GM12878 (cell line): ENCODE data around the gene GSS.

Experiments used
- EZH2 ChIP-seq: IDR thresholded peaks from 2 replicates; pipeline ENCODE4 v1.6.1; 2012; ENCODE audit warnings: low read depth, mild to moderate bottlenecking, control low read depth, inconsistent platforms, low read length, borderline replicate concordance; ENCODE audit not compliant: control insufficient read depth
- HCFC1 ChIP-seq: fragments of 150-350 bp; IDR thresholded peaks from 2 replicates; pipeline ENCODE4 v1.6.1; 2014; ENCODE audit warnings: low read length
- HDAC2 ChIP-seq: fragments of 200-600 bp; sonication (generic); IDR thresholded peaks from 2 replicates; pipeline ENCODE4 v1.6.1; 2017
- MXI1 ChIP-seq: fragments of 150-350 bp; IDR thresholded peaks from 2 replicates; pipeline ENCODE4 v1.6.1; 2011; ENCODE audit warnings: low read depth, mild to moderate bottlenecking, inconsistent platforms, low read length, improper control_type of control experiment
- RAD51 ChIP-seq: fragments of 450-650 bp; IDR thresholded peaks from 2 replicates; pipeline ENCODE4 v1.6.1; 2016; ENCODE audit warnings: moderate library complexity, mild to moderate bottlenecking, inconsistent platforms
- REST ChIP-seq: IDR thresholded peaks from 2 replicates; pipeline ENCODE4 v1.6.1; 2012; ENCODE audit warnings: mild to moderate bottlenecking, low read depth, low read length
- SRF ChIP-seq, 2 experiments: IDR thresholded peaks; 2 replicates each; pipeline ENCODE4 v1.6.1; 2011; ENCODE audit warnings: low read depth in 2 of 2, low read length in 2 of 2, mild to moderate bottlenecking in 1 of 2, moderate library complexity in 1 of 2
- YY1 ChIP-seq: IDR thresholded peaks from 2 replicates; pipeline ENCODE4 v1.6.1; 2011; ENCODE audit warnings: low read depth, mild to moderate bottlenecking, low read length
- ZBED1 ChIP-seq: IDR thresholded peaks from 2 replicates; pipeline ENCODE4 v1.6.1; 2016; ENCODE audit warnings: borderline replicate concordance
- ZBTB33 ChIP-seq: fragments of 450-650 bp; IDR thresholded peaks from 2 replicates; pipeline ENCODE4 v1.6.1; 2017; ENCODE audit warnings: mild to moderate bottlenecking
- ZNF274 ChIP-seq: IDR thresholded peaks from one replicate; pipeline ENCODE4 v1.8.0; 2011; ENCODE audit not compliant: insufficient read length, insufficient read depth
- TF ChIP-seq, protein P1 (sequence below), 3 experiments: IDR thresholded peaks in 2 of 3; conservative IDR thresholded peaks in 1 of 3; 2 replicates each; pipeline ENCODE4 v1.5.1; 2011; ENCODE audit warnings: low read depth in 3 of 3, low read length in 3 of 3, mild to moderate bottlenecking in 3 of 3, control low read depth in 2 of 3, moderate library complexity in 2 of 3, inconsistent platforms in 1 of 3, mixed read lengths in 1 of 3; ENCODE audit not compliant: control insufficient read depth in 2 of 3, insufficient read depth in 1 of 3; ENCODE audit errors: extremely low read depth in 1 of 3
- TF ChIP-seq, protein P2 (sequence below): fragments of 450-650 bp; formaldehyde crosslinking; IDR thresholded peaks from 2 replicates; pipeline ENCODE4 v1.4.0; 2020; ENCODE audit warnings: mild to moderate bottlenecking, moderate library complexity
- TF ChIP-seq, protein P3 (sequence below): fragments of 450-650 bp; IDR thresholded peaks from 2 replicates; pipeline ENCODE4 v1.6.1; 2014; ENCODE audit warnings: mild to moderate bottlenecking

- no peak for TF ChIP-seq HDAC2
- TF ChIP-seq, protein P1, sequence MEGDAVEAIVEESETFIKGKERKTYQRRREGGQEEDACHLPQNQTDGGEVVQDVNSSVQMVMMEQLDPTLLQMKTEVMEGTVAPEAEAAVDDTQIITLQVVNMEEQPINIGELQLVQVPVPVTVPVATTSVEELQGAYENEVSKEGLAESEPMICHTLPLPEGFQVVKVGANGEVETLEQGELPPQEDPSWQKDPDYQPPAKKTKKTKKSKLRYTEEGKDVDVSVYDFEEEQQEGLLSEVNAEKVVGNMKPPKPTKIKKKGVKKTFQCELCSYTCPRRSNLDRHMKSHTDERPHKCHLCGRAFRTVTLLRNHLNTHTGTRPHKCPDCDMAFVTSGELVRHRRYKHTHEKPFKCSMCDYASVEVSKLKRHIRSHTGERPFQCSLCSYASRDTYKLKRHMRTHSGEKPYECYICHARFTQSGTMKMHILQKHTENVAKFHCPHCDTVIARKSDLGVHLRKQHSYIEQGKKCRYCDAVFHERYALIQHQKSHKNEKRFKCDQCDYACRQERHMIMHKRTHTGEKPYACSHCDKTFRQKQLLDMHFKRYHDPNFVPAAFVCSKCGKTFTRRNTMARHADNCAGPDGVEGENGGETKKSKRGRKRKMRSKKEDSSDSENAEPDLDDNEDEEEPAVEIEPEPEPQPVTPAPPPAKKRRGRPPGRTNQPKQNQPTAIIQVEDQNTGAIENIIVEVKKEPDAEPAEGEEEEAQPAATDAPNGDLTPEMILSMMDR (IDR thresholded peaks at IDR 0.05 in 2 of 3, conservative IDR thresholded peaks at IDR 0.05 in 1 of 3; ENCODE audit: control insufficient read depth in 2 of 3, extremely low read depth in 1 of 3, insufficient read depth in 1 of 3, low read depth in 3 of 3, low read length in 3 of 3): no peak
- TF ChIP-seq ZNF274: no peak
- no peak for TF ChIP-seq YY1
- TF ChIP-seq, protein P2, sequence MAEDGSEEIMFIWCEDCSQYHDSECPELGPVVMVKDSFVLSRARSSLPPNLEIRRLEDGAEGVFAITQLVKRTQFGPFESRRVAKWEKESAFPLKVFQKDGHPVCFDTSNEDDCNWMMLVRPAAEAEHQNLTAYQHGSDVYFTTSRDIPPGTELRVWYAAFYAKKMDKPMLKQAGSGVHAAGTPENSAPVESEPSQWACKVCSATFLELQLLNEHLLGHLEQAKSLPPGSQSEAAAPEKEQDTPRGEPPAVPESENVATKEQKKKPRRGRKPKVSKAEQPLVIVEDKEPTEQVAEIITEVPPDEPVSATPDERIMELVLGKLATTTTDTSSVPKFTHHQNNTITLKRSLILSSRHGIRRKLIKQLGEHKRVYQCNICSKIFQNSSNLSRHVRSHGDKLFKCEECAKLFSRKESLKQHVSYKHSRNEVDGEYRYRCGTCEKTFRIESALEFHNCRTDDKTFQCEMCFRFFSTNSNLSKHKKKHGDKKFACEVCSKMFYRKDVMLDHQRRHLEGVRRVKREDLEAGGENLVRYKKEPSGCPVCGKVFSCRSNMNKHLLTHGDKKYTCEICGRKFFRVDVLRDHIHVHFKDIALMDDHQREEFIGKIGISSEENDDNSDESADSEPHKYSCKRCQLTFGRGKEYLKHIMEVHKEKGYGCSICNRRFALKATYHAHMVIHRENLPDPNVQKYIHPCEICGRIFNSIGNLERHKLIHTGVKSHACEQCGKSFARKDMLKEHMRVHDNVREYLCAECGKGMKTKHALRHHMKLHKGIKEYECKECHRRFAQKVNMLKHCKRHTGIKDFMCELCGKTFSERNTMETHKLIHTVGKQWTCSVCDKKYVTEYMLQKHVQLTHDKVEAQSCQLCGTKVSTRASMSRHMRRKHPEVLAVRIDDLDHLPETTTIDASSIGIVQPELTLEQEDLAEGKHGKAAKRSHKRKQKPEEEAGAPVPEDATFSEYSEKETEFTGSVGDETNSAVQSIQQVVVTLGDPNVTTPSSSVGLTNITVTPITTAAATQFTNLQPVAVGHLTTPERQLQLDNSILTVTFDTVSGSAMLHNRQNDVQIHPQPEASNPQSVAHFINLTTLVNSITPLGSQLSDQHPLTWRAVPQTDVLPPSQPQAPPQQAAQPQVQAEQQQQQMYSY (CRISPR knock-in tag): no peak
- no peak for TF ChIP-seq EZH2
- TF ChIP-seq ZBED1: no peak
- no peak for TF ChIP-seq HCFC1
- no peak for TF ChIP-seq SRF (IDR thresholded peaks at IDR 0.05; ENCODE audit: low read depth in 2 of 2, low read length in 2 of 2)
- TF ChIP-seq REST: no peak
- TF ChIP-seq, protein P3, sequence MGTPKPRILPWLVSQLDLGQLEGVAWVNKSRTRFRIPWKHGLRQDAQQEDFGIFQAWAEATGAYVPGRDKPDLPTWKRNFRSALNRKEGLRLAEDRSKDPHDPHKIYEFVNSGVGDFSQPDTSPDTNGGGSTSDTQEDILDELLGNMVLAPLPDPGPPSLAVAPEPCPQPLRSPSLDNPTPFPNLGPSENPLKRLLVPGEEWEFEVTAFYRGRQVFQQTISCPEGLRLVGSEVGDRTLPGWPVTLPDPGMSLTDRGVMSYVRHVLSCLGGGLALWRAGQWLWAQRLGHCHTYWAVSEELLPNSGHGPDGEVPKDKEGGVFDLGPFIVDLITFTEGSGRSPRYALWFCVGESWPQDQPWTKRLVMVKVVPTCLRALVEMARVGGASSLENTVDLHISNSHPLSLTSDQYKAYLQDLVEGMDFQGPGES: no peak
- TF ChIP-seq ZBTB33: no peak
- no peak for TF ChIP-seq RAD51
- TF ChIP-seq MXI1: no peak
Observed at GRCh38 chr20:34907616-34908469, 47.8 kb downstream of the GSS start.
